Upper lobe of left lung (tissue), 4 donors: ENCODE results near the gene ANKRD23.
A peak's percentile ranks its signal among the peaks of the same experiment; 100 is the strongest.

Source experiments
- EP300 ChIP-seq, 4 donors: sonication (generic); formaldehyde crosslinking; IDR thresholded peaks; one replicate each; pipeline ENCODE4 v1.5.1; 2017; ENCODE audit warnings: antibody characterized with exemption in 4 of 4, control low read depth in 2 of 4
- POLR2A ChIP-seq, 4 donors: fragments of 450-650 bp; IDR thresholded peaks; one replicate each; pipeline ENCODE4 v1.5.1; 2016 to 2017; ENCODE audit warnings: antibody characterized with exemption in 4 of 4, mild to moderate bottlenecking in 2 of 4
- POLR2AphosphoS5 ChIP-seq, 2 donors: sonication (generic); formaldehyde crosslinking; IDR thresholded peaks; one replicate each; pipeline ENCODE4 v1.5.1; 2017; ENCODE audit warnings: antibody characterized with exemption in 2 of 2
- TF ChIP-seq, protein P1 (sequence below), 6 experiments: fragments of 450-650 bp in 4 of 6; fragments of 200-600 bp in 2 of 6; sonication (generic) in 2 of 6; IDR thresholded peaks; one replicate each; pipeline ENCODE4 v1.5.1; 2016 to 2019; ENCODE audit warnings: antibody characterized with exemption in 6 of 6

GRCh38 chr2:96857667-96858372 is 14.0 kb upstream of the ANKRD23 start, which contains the start of gene ANKRD39:
- TF ChIP-seq POLR2AphosphoS5 (IDR thresholded peaks at IDR 0.05) (peak; percentile 52 to 81), POLR2A (IDR thresholded peaks at IDR 0.05) (peak in 2 of 4 donors; percentile 79 to 91), EP300 (IDR thresholded peaks at IDR 0.05) (no peak)
- TF ChIP-seq, protein P1, sequence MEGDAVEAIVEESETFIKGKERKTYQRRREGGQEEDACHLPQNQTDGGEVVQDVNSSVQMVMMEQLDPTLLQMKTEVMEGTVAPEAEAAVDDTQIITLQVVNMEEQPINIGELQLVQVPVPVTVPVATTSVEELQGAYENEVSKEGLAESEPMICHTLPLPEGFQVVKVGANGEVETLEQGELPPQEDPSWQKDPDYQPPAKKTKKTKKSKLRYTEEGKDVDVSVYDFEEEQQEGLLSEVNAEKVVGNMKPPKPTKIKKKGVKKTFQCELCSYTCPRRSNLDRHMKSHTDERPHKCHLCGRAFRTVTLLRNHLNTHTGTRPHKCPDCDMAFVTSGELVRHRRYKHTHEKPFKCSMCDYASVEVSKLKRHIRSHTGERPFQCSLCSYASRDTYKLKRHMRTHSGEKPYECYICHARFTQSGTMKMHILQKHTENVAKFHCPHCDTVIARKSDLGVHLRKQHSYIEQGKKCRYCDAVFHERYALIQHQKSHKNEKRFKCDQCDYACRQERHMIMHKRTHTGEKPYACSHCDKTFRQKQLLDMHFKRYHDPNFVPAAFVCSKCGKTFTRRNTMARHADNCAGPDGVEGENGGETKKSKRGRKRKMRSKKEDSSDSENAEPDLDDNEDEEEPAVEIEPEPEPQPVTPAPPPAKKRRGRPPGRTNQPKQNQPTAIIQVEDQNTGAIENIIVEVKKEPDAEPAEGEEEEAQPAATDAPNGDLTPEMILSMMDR (IDR thresholded peaks at IDR 0.05) = peak; percentile 74 to 99 (median 98)
